Measurements from ENCODE around the gene TIMM22.

TIMM22 gene

GRCh38 chr17:1022278-1023024 is 25.5 kb downstream of the TIMM22 start:
- DNase-seq (ENCODE audit: low read depth) = no peak
- no peak for TF ChIP-seq CTCF (conservative IDR thresholded peaks at IDR 0.05; ENCODE audit: low read length)
- no peak overlapping the region for H3K4me3 ChIP-seq (ENCODE audit: low read length)

GRCh38 chr17:1024076-1024475 is 27.1 kb downstream of the TIMM22 start:
- TF ChIP-seq CTCF (conservative IDR thresholded peaks at IDR 0.05; ENCODE audit: low read length) = no peak
- H3K4me3 ChIP-seq (ENCODE audit: low read length) = no peak overlapping the region

GRCh38 chr17:1025733-1026598 is 29.0 kb downstream of the TIMM22 start:
- H3K4me3 ChIP-seq (ENCODE audit: low read length) = no peak overlapping the region
- no peak for DNase-seq (ENCODE audit: low read depth)
- TF ChIP-seq CTCF (conservative IDR thresholded peaks at IDR 0.05; ENCODE audit: low read length) = no peak

More at GRCh38 chr17:1024076-1024475, 27.1 kb downstream of the TIMM22 start:
- no peak for DNase-seq (ENCODE audit: low read depth)

- TF ChIP-seq CTCF (conservative IDR thresholded peaks at IDR 0.05; ENCODE audit: low read length) = no peak
- no peak for DNase-seq (ENCODE audit: low read depth)
- no peak overlapping the region for H3K4me3 ChIP-seq (ENCODE audit: low read length)
These were observed 29.7 kb downstream of the TIMM22 start for GRCh38 chr17:1026599-1026975.

GRCh38 chr17:1027044-1027443 is 30.1 kb downstream of the TIMM22 start:
- TF ChIP-seq CTCF (conservative IDR thresholded peaks at IDR 0.05; ENCODE audit: low read length) = no peak
- no peak for DNase-seq (ENCODE audit: low read depth)
- H3K4me3 ChIP-seq (ENCODE audit: low read length) = no peak overlapping the region

- DNase-seq (ENCODE audit: low read depth) = peak; percentile 62
- no peak for TF ChIP-seq CTCF (conservative IDR thresholded peaks at IDR 0.05; ENCODE audit: low read length)
- no peak overlapping the region for H3K4me3 ChIP-seq (ENCODE audit: low read length)
These were observed 32.4 kb downstream of the TIMM22 start for GRCh38 chr17:1029196-1029921.

Data from AG10803 (cell line).